ENCODE data around the gene MAP2. TPM values are rescaled to one million over a fixed set of nuclear protein-coding genes. Genes with fewer than 3 reads are reported as not detected.
A peak's percentile ranks its signal among the peaks of the same experiment; 100 is the strongest.

MAP2 gene
- total and polyA plus RNA-seq, 2 of the 13 experiments (the other 11 are each of a cell fraction or from before 2014, with no cell fraction given): 0.08 TPM; not detected in 1

DNA sequence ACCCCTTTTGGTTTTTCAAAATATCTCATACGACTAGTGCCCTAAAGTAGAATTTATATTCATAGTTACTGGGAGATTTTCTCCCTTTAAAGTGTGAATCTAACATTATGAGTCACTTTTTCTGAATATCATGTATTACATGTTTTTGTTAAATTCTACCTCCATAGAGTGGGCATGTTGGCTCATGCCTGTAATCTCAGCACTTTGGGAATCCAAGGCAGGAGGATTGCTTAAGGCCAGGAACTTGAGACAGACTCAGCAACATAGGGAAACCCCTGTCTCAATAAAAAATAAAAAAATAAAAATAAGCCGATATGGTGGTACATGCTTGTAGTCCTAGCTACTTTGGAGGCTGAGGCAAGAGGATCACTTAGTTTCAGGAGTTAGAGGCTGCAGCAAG lies 302.5 kb downstream of the MAP2 start:
- no peak overlapping the region for H3K4me2 ChIP-seq (ENCODE audit: low read depth, low read length)
- no peaks in the 10 kb centered on the region for H3K36me3 ChIP-seq (replicated peaks in 1 of 2; ENCODE audit: control insufficient read depth in 1 of 2, insufficient read depth in 2 of 2, low read length in 2 of 2)
- POLR2A ChIA-PET: no interaction called here

DNA sequence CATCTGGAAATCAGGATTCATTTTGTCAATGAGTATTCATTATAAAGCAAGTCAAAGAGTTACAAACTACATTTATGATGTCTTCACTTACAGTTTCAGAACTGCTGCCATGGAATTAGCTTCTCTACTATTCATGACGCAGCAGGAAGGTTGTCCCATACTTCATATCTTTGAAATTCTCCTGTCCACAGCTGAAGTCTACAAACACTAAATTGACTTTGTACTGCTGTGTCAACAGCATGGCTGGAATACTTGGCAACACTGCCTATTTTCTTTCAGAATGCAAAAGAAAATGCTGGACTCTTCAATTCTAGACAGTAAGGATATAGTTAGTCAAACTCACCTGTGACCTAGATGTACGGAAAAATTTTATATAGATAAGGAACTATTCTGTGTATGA lies 303.2 kb downstream of the MAP2 start:
- FAIRE-seq (no peak), ATAC-seq (no peak), DNase-seq (ENCODE audit: low spot score) (peak; percentile 9)
- Histone ChIP-seq H3K27me3 (ENCODE audit: control insufficient read depth in 1 of 2, insufficient read depth in 2 of 2, low read length in 2 of 2) (no peaks in the 10 kb centered on the region), H3K27ac (ENCODE audit: extremely low read length, insufficient read depth, low read length) (no peak overlapping the region), H3K4me2 (ENCODE audit: low read depth, low read length) (no peak overlapping the region), H3K79me2 (ENCODE audit: insufficient read depth, low read length) (no peaks in the 10 kb centered on the region), H4K20me1 (ENCODE audit: insufficient read depth, low read length) (no peaks in the 10 kb centered on the region), H3K4me1 (ENCODE audit: insufficient read depth, low read length) (no peaks in the 10 kb centered on the region), H2AFZ (ENCODE audit: low read length) (no peak overlapping the region), H3K9me3 (ENCODE audit: low read length) (no peaks in the 10 kb centered on the region), H3K36me3 (replicated peaks in 1 of 2; ENCODE audit: control insufficient read depth in 1 of 2, insufficient read depth in 2 of 2, low read length in 2 of 2) (no peaks in the 10 kb centered on the region), H3K9ac (ENCODE audit: insufficient read depth, low read depth, low read length) (no peak overlapping the region), H3K4me3 (replicated peaks in 1 of 3; ENCODE audit: insufficient read depth in 1 of 3, low read depth in 2 of 3, low read length in 3 of 3) (no peak overlapping the region)
- ChIA-PET CTCF (ENCODE audit: low intra/inter-chr PET ratio, low total read pairs) (no interaction called here), POLR2A (no interaction called here)
- no TSS peak for BruUV-seq (replicated peaks)
- in situ Hi-C loops (cut with HindIII; ENCODE audit: extremely low pct_ligation_motif_present, low pct_unique_long_range_greater_than_20kb): no loop called here
- intact Hi-C loops (cut with micrococcal nuclease; ENCODE audit: unreplicated experiment): no loop called here
- 4% methylated on average over 2 of the region's 2 CpGs for WGBS (ENCODE audit: low lambda C conversion rate)
- TF ChIP-seq ZNF501 (CRISPR knock-in tag; IDR thresholded peaks at IDR 0.05): no peak
- no peak for TF ChIP-seq ZNF143 (CRISPR knock-in tag; IDR thresholded peaks at IDR 0.05)
- TF ChIP-seq, protein P1, sequence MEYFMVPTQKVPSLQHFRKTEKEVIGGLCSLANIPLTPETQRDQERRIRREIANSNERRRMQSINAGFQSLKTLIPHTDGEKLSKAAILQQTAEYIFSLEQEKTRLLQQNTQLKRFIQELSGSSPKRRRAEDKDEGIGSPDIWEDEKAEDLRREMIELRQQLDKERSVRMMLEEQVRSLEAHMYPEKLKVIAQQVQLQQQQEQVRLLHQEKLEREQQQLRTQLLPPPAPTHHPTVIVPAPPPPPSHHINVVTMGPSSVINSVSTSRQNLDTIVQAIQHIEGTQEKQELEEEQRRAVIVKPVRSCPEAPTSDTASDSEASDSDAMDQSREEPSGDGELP (IDR thresholded peaks at IDR 0.05; ENCODE audit: borderline replicate concordance, low read depth): 0 out of 2 replicates have a peak, but pooled peaks have one; percentile 15
- TF ChIP-seq SP1 (IDR thresholded peaks at IDR 0.05): no peak
- TF ChIP-seq SP1 (CRISPR knock-in tag; IDR thresholded peaks at IDR 0.05): no peak
- TF ChIP-seq, protein P2, sequence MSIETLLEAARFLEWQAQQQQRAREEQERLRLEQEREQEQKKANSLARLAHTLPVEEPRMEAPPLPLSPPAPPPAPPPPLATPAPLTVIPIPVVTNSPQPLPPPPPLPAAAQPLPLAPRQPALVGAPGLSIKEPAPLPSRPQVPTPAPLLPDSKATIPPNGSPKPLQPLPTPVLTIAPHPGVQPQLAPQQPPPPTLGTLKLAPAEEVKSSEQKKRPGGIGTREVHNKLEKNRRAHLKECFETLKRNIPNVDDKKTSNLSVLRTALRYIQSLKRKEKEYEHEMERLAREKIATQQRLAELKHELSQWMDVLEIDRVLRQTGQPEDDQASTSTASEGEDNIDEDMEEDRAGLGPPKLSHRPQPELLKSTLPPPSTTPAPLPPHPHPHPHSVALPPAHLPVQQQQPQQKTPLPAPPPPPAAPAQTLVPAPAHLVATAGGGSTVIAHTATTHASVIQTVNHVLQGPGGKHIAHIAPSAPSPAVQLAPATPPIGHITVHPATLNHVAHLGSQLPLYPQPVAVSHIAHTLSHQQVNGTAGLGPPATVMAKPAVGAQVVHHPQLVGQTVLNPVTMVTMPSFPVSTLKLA (IDR thresholded peaks at IDR 0.05): no peak
- no peak for TF ChIP-seq RNF2 (conservative IDR thresholded peaks at IDR 0.05; ENCODE audit: low read depth)
- TF ChIP-seq, protein P3, sequence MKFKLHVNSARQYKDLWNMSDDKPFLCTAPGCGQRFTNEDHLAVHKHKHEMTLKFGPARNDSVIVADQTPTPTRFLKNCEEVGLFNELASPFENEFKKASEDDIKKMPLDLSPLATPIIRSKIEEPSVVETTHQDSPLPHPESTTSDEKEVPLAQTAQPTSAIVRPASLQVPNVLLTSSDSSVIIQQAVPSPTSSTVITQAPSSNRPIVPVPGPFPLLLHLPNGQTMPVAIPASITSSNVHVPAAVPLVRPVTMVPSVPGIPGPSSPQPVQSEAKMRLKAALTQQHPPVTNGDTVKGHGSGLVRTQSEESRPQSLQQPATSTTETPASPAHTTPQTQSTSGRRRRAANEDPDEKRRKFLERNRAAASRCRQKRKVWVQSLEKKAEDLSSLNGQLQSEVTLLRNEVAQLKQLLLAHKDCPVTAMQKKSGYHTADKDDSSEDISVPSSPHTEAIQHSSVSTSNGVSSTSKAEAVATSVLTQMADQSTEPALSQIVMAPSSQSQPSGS (CRISPR knock-in tag; IDR thresholded peaks at IDR 0.05): no peak
- no peak for TF ChIP-seq TGIF2 (CRISPR knock-in tag; IDR thresholded peaks at IDR 0.05)
- TF ChIP-seq, protein P4, sequence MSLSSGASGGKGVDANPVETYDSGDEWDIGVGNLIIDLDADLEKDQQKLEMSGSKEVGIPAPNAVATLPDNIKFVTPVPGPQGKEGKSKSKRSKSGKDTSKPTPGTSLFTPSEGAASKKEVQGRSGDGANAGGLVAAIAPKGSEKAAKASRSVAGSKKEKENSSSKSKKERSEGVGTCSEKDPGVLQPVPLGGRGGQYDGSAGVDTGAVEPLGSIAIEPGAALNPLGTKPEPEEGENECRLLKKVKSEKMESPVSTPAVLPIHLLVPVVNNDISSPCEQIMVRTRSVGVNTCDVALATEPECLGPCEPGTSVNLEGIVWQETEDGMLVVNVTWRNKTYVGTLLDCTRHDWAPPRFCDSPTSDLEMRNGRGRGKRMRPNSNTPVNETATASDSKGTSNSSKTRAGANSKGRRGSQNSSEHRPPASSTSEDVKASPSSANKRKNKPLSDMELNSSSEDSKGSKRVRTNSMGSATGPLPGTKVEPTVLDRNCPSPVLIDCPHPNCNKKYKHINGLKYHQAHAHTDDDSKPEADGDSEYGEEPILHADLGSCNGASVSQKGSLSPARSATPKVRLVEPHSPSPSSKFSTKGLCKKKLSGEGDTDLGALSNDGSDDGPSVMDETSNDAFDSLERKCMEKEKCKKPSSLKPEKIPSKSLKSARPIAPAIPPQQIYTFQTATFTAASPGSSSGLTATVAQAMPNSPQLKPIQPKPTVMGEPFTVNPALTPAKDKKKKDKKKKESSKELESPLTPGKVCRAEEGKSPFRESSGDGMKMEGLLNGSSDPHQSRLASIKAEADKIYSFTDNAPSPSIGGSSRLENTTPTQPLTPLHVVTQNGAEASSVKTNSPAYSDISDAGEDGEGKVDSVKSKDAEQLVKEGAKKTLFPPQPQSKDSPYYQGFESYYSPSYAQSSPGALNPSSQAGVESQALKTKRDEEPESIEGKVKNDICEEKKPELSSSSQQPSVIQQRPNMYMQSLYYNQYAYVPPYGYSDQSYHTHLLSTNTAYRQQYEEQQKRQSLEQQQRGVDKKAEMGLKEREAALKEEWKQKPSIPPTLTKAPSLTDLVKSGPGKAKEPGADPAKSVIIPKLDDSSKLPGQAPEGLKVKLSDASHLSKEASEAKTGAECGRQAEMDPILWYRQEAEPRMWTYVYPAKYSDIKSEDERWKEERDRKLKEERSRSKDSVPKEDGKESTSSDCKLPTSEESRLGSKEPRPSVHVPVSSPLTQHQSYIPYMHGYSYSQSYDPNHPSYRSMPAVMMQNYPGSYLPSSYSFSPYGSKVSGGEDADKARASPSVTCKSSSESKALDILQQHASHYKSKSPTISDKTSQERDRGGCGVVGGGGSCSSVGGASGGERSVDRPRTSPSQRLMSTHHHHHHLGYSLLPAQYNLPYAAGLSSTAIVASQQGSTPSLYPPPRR (CRISPR knock-in tag; IDR thresholded peaks at IDR 0.05; ENCODE audit: borderline replicate concordance): no peak

More for the DNA sequence above, 302.5 kb downstream of the MAP2 start:
- CTCF ChIA-PET (ENCODE audit: low intra/inter-chr PET ratio, low total read pairs): no interaction called here
- Histone ChIP-seq H3K27me3 (ENCODE audit: control insufficient read depth in 1 of 2, insufficient read depth in 2 of 2, low read length in 2 of 2) (no peaks in the 10 kb centered on the region), H3K9ac (ENCODE audit: insufficient read depth, low read depth, low read length) (no peak overlapping the region), H3K4me1 (ENCODE audit: insufficient read depth, low read length) (no peaks in the 10 kb centered on the region), H3K9me3 (ENCODE audit: low read length) (no peaks in the 10 kb centered on the region), H3K4me3 (replicated peaks in 1 of 3; ENCODE audit: insufficient read depth in 1 of 3, low read depth in 2 of 3, low read length in 3 of 3) (no peak overlapping the region), H4K20me1 (ENCODE audit: insufficient read depth, low read length) (no peaks in the 10 kb centered on the region), H2AFZ (ENCODE audit: low read length) (no peak overlapping the region), H3K79me2 (ENCODE audit: insufficient read depth, low read length) (no peaks in the 10 kb centered on the region), H3K27ac (ENCODE audit: extremely low read length, insufficient read depth, low read length) (no peak overlapping the region)
- intact Hi-C loops (cut with micrococcal nuclease; ENCODE audit: unreplicated experiment): no loop called here
- TF ChIP-seq ZNF780A (CRISPR knock-in tag; IDR thresholded peaks at IDR 0.05): no peak
- in situ Hi-C loops (cut with HindIII; ENCODE audit: extremely low pct_ligation_motif_present, low pct_unique_long_range_greater_than_20kb): no loop called here
- DNase-seq (ENCODE audit: low spot score) (no peak), FAIRE-seq (no peak), ATAC-seq (no peak)
- no TSS peak for BruUV-seq (replicated peaks)
- 3% methylated on average over 2 of the region's 2 CpGs for WGBS (ENCODE audit: low lambda C conversion rate)

Measured in HepG2 (cell line).